A549 (cell line): ENCODE results near the gene KCNMA1. TPM values are rescaled to one million over a fixed set of nuclear protein-coding genes. Genes with fewer than 3 reads are reported as not detected.

Experiments used
- ATAC-seq, 2 experiments: fragments of 200-7000 bp in 1 of 2; fragments of >200 bp in 1 of 2; cut with Nextera tagmentation in 1 of 2; cut with Tn5 transposase in 1 of 2; 3 replicates each; pipeline versions ENCODE4 v1.8.0 to v1.9.1; 2018 to 2020; ENCODE audit warnings: mild to moderate bottlenecking in 1 of 2, moderate library complexity in 1 of 2
- CTCF ChIA-PET: fragments of 300-600 bp; sonication (Branson Sonifier 250); formaldehyde crosslinking; extraction: SDS; loops from one replicate; lab custom pipeline; 2021; ENCODE audit warnings: antibody characterized with exemption, inconsistent platforms; lab: Yijun Ruan, JAX
- POLR2A ChIA-PET: fragments of 350-600 bp; formaldehyde crosslinking; extraction: SDS; loops from one replicate; lab custom pipeline; 2021; ENCODE audit warnings: antibody characterized with exemption, inconsistent platforms; lab: Yijun Ruan, JAX
- DNase-seq, 2 experiments: peaks; one replicate each; pipeline versions ENCODE4 v3.0.0 to v3.0.0-alpha.2; 2011 to 2016; ENCODE audit warnings: low read depth in 1 of 2, low spot score in 1 of 2
- FAIRE-seq: peaks from 2 replicates; lab custom pipeline; 2011; peaks lifted over from hg19 to GRCh38; lab: Jason Lieb, UNC
- H3K27ac ChIP-seq, 2 experiments: fragments of >200 bp; sonication (Bioruptor Twin); formaldehyde crosslinking; 3 replicates each; pipeline ENCODE4 v1.5.1; 2016 to 2017
- H3K4me1 ChIP-seq: fragments of >200 bp; sonication (Bioruptor Twin); formaldehyde crosslinking; 3 replicates; pipeline ENCODE4 v1.6.1; 2016
- H3K4me2 ChIP-seq: fragments of >200 bp; sonication (Bioruptor Twin); formaldehyde crosslinking; 3 replicates; pipeline ENCODE4 v1.6.1; 2016
- H3K4me3 ChIP-seq: fragments of >200 bp; sonication (Bioruptor Twin); formaldehyde crosslinking; 3 replicates; pipeline ENCODE4 v1.5.1; 2016
- H3K9me3 ChIP-seq: fragments of >200 bp; sonication (Bioruptor Twin); formaldehyde crosslinking; 3 replicates; pipeline ENCODE4 v1.6.1; 2016
- ATOH8 ChIP-seq: fragments of 250-450 bp; sonication (Bioruptor Pico); IDR thresholded peaks from 2 replicates; pipeline ENCODE4 v1.5.0; 2020; ENCODE audit warnings: low read depth, mild to moderate bottlenecking, moderate library complexity
- CBX2 ChIP-seq: fragments of 200-600 bp; sonication (generic); IDR thresholded peaks from 2 replicates; pipeline ENCODE4 v1.6.1; 2016; ENCODE audit warnings: low read depth, mild to moderate bottlenecking, borderline replicate concordance
- CEBPB ChIP-seq, 2 experiments: fragments of >200 bp in 1 of 2; sonication (Bioruptor Twin) in 1 of 2; formaldehyde crosslinking in 1 of 2; IDR thresholded peaks; 2 replicates each; pipeline ENCODE4 v1.6.1; 2012 to 2016
- E2F6 ChIP-seq: IDR thresholded peaks from 2 replicates; pipeline ENCODE4 v1.6.1; 2012; ENCODE audit warnings: low read depth, borderline replicate concordance
- EHF ChIP-seq: fragments of 250-450 bp; sonication (Bioruptor Pico); IDR thresholded peaks from 2 replicates; pipeline ENCODE4 v1.5.0; 2020; ENCODE audit warnings: mild to moderate bottlenecking
- EP300 ChIP-seq, 2 experiments: fragments of >200 bp; sonication (Bioruptor Twin); formaldehyde crosslinking; IDR thresholded peaks; 2 replicates in 1 of 2; 3 replicates in 1 of 2; pipeline ENCODE4 v1.6.1; 2016 to 2017
- ESRRA ChIP-seq: fragments of 150-350 bp; IDR thresholded peaks from 2 replicates; pipeline ENCODE4 v1.6.1; 2014; ENCODE audit warnings: mild to moderate bottlenecking, low read length, borderline replicate concordance
- FOSL2 ChIP-seq, 2 experiments: fragments of 450-650 bp in 1 of 2; fragments of >200 bp in 1 of 2; sonication (Bioruptor Twin) in 1 of 2; formaldehyde crosslinking; IDR thresholded peaks; 2 replicates each; pipeline versions ENCODE4 v1.5.0 to v1.6.1; 2016 to 2020; ENCODE audit warnings: mild to moderate bottlenecking in 1 of 2, moderate library complexity in 1 of 2
- GATA3 ChIP-seq: IDR thresholded peaks from 2 replicates; pipeline ENCODE4 v1.6.1; 2012; ENCODE audit warnings: borderline replicate concordance
- HDAC2 ChIP-seq: fragments of 200-600 bp; sonication (generic); IDR thresholded peaks from 2 replicates; pipeline ENCODE4 v1.6.1; 2016
- HOXB5 ChIP-seq: fragments of 250-450 bp; sonication (Bioruptor Pico); IDR thresholded peaks from 2 replicates; pipeline ENCODE4 v1.5.0; 2020; ENCODE audit warnings: mild to moderate bottlenecking, moderate library complexity
- JUN ChIP-seq, 2 experiments: fragments of >200 bp; sonication (Bioruptor Twin); formaldehyde crosslinking; IDR thresholded peaks; 2 replicates in 1 of 2; 3 replicates in 1 of 2; pipeline ENCODE4 v1.6.1; 2016 to 2017
- JUNB ChIP-seq: fragments of >200 bp; sonication (Bioruptor Twin); formaldehyde crosslinking; IDR thresholded peaks from 2 replicates; pipeline ENCODE4 v1.6.1; 2016
- MAFK ChIP-seq: fragments of 450-650 bp; IDR thresholded peaks from 2 replicates; pipeline ENCODE4 v1.6.1; 2014; ENCODE audit not compliant: partially characterized antibody
- MAX ChIP-seq: IDR thresholded peaks from 2 replicates; pipeline ENCODE4 v1.6.1; 2012
- NFE2L2 ChIP-seq: fragments of 150-350 bp; conservative IDR thresholded peaks from 2 replicates; pipeline ENCODE4 v1.6.1; 2014; ENCODE audit warnings: low read length
- NPAS2 ChIP-seq: fragments of 250-450 bp; sonication (Bioruptor Pico); IDR thresholded peaks from 2 replicates; pipeline ENCODE4 v1.8.0; 2022; ENCODE audit warnings: mild to moderate bottlenecking, moderate library complexity, borderline replicate concordance
- NR3C1 ChIP-seq: fragments of >200 bp; sonication (Bioruptor Twin); formaldehyde crosslinking; IDR thresholded peaks from 3 replicates; pipeline ENCODE4 v1.6.1; 2017
- PHF8 ChIP-seq: fragments of 200-600 bp; sonication (generic); IDR thresholded peaks from 2 replicates; pipeline ENCODE4 v1.6.1; 2016; ENCODE audit warnings: low read depth, mild to moderate bottlenecking, antibody characterized with exemption, moderate library complexity, borderline replicate concordance
- POLR2AphosphoS2 ChIP-seq: conservative IDR thresholded peaks from 2 replicates; pipeline ENCODE4 v1.6.1; 2012; ENCODE audit warnings: low read length, improper control_type of control experiment, inconsistent platforms
- RARB ChIP-seq: fragments of 250-450 bp; sonication (Bioruptor Pico); IDR thresholded peaks from 2 replicates; pipeline ENCODE4 v1.8.0; 2021; ENCODE audit warnings: mild to moderate bottlenecking, moderate library complexity
- ZC3H11A ChIP-seq: fragments of 450-650 bp; IDR thresholded peaks from 2 replicates; pipeline ENCODE4 v1.6.1; 2014; ENCODE audit warnings: antibody characterized with exemption, mild to moderate bottlenecking
- ZFP36 ChIP-seq: fragments of 450-650 bp; IDR thresholded peaks from 2 replicates; pipeline ENCODE4 v1.6.1; 2014; ENCODE audit warnings: borderline replicate concordance; ENCODE audit not compliant: partially characterized antibody
- WGBS: methylation state at CpG from one replicate; pipeline ENCODE4 v1.1.6; 2017; ENCODE audit errors: missing lambda C conversion rate; 5-methylcytosine and 5-hydroxymethylcytosine counted together
- polyA plus RNA-seq, 4 experiments: library from polyadenylated mRNA; depleted of rRNA in 3 of 4; stranded (reverse); fragments of >200 nt; fragmentation: RNase III in 1 of 4; extraction: RNeasy Plus Mini Kit Qiagen cat#74134 plus additional on column Dnase treatment in 1 of 4; gene quantifications; 2 replicates in 3 of 4; 3 replicates in 1 of 4; pipeline ENCODE4 v1.2.3, GENCODE V29; 2011 to 2017
- TF ChIP-seq, protein P1 (sequence below): IDR thresholded peaks from 2 replicates; pipeline ENCODE4 v1.6.1; 2012
- TF ChIP-seq, protein P2 (sequence below): fragments of 450-650 bp; IDR thresholded peaks from 2 replicates; pipeline ENCODE4 v1.6.1; 2014; ENCODE audit warnings: antibody characterized with exemption

KCNMA1 gene
- polyA plus RNA-seq, 2 of the 4 experiments (the other 2 are of a cell fraction), result 14.9 to 30.6 TPM

GRCh38 chr10:77163670-77164348 is 473.8 kb downstream of the KCNMA1 start:
- H3K4me1 ChIP-seq, result peaks cover 55% of the 10 kb centered on the region
- peak; percentile 67 to 95 for DNase-seq
- peak; percentile 89 for FAIRE-seq
- CTCF ChIA-PET, result interaction anchor here (0.7 to 16.7 kb wide), 13 partner anchors 11 to 593 kb away, joined by 3 to 627 read pairs (median 8); partner anchors contain the start of gene KCNMA1
- 4% methylated on average over 4 of the region's 4 CpGs for WGBS
- TF ChIP-seq NPAS2 (CRISPR knock-in tag), result no peak
- TF ChIP-seq NR3C1, result no peak
- peak; percentile 70; the same call in 1 of the 2 replicates for TF ChIP-seq ESRRA
- TF ChIP-seq HOXB5 (CRISPR knock-in tag), result peak; percentile 93
- TF ChIP-seq E2F6, result no peak
- TF ChIP-seq CEBPB (IDR thresholded peaks at IDR 0.05), result peak in 1 of 2 experiments; percentile 44; a peak in 2 of 4 replicates
- TF ChIP-seq FOSL2 (IDR thresholded peaks at IDR 0.05), result peak; percentile 93
- TF ChIP-seq FOSL2 (CRISPR knock-in tag; IDR thresholded peaks at IDR 0.05), result peak; percentile 98
- TF ChIP-seq, protein P1, sequence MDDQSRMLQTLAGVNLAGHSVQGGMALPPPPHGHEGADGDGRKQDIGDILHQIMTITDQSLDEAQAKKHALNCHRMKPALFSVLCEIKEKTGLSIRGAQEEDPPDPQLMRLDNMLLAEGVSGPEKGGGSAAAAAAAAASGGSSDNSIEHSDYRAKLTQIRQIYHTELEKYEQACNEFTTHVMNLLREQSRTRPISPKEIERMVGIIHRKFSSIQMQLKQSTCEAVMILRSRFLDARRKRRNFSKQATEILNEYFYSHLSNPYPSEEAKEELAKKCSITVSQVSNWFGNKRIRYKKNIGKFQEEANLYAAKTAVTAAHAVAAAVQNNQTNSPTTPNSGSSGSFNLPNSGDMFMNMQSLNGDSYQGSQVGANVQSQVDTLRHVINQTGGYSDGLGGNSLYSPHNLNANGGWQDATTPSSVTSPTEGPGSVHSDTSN, result peak; percentile 88; the same call in 1 of the 2 replicates
- TF ChIP-seq PHF8, result no peak
- TF ChIP-seq JUNB, result peak; percentile 90
- no peak for TF ChIP-seq ZFP36
- peak; percentile 90 for TF ChIP-seq GATA3
- TF ChIP-seq NFE2L2, result peak; percentile 39; the same call in 1 of the 2 replicates
- TF ChIP-seq ZC3H11A, result no peak
- TF ChIP-seq MAX, result peak; percentile 74
- TF ChIP-seq, protein P2, sequence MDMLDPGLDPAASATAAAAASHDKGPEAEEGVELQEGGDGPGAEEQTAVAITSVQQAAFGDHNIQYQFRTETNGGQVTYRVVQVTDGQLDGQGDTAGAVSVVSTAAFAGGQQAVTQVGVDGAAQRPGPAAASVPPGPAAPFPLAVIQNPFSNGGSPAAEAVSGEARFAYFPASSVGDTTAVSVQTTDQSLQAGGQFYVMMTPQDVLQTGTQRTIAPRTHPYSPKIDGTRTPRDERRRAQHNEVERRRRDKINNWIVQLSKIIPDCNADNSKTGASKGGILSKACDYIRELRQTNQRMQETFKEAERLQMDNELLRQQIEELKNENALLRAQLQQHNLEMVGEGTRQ, result no peak
- peak; percentile 87 for TF ChIP-seq MAFK
- TF ChIP-seq CBX2, result no peak
- TF ChIP-seq ATOH8 (CRISPR knock-in tag), result no peak
- peak; percentile 16 to 68; a peak in 2 of 5 replicates for TF ChIP-seq EP300 (IDR thresholded peaks at IDR 0.05)
- no peak for TF ChIP-seq RARB
- TF ChIP-seq POLR2AphosphoS2, result no peak
- TF ChIP-seq HDAC2, result no peak
- no peak for TF ChIP-seq EHF
- peak; percentile 34 to 78; a peak in 4 of 5 replicates for TF ChIP-seq JUN (IDR thresholded peaks at IDR 0.05)
- TF ChIP-seq, all 56 proteins: peak for 12
- no peaks in the 10 kb centered on the region for H3K9me3 ChIP-seq
- no peak overlapping the region; the same call in 1 of the 3 replicates for H3K4me2 ChIP-seq
- ATAC-seq, result peak; percentile 96 to 97
- no peak overlapping the region for H3K4me3 ChIP-seq
- peak overlapping the region; percentile 71 to 81 for H3K27ac ChIP-seq
- POLR2A ChIA-PET, result no interaction called here
